Mucosa of rectum (tissue), 2 donors: Measurements from ENCODE around the gene TNC.

Experiments
- H3K27ac ChIP-seq, 2 donors: one replicate each; pipeline ENCODE4 v1.7.0; 2013; ENCODE audit warnings: inconsistent platforms in 2 of 2, low read depth in 2 of 2, low read length in 2 of 2
- H3K27me3 ChIP-seq, 2 donors: one replicate each; pipeline ENCODE4 v1.7.0; 2013; ENCODE audit warnings: low read length in 2 of 2; ENCODE audit not compliant: control insufficient read depth in 2 of 2, insufficient read depth in 2 of 2
- H3K36me3 ChIP-seq, 2 donors: one replicate each; pipeline ENCODE4 v1.7.0; 2013; ENCODE audit warnings: low read length in 2 of 2; ENCODE audit not compliant: control insufficient read depth in 2 of 2, insufficient read depth in 2 of 2
- H3K4me1 ChIP-seq, 2 donors: one replicate each; pipeline ENCODE4 v1.7.0; 2013; ENCODE audit warnings: low read length in 2 of 2, mild to moderate bottlenecking in 1 of 2; ENCODE audit not compliant: control insufficient read depth in 2 of 2, insufficient read depth in 2 of 2
- H3K4me3 ChIP-seq, 2 donors: one replicate each; pipeline ENCODE4 v1.7.0; 2013; ENCODE audit warnings: low read length in 2 of 2
- H3K9ac ChIP-seq, 2 donors: one replicate each; pipeline ENCODE4 v1.7.0; 2013; ENCODE audit warnings: low read length in 2 of 2, low read depth in 1 of 2, mild to moderate bottlenecking in 1 of 2
- H3K9me3 ChIP-seq, 2 donors: one replicate each; pipeline ENCODE4 v1.7.0; 2013; ENCODE audit warnings: low read length in 2 of 2; ENCODE audit not compliant: control insufficient read depth in 2 of 2
- donor health status: healthy.
- donor health status: Normal muscosa, but diverticular disease.

Gene TNC

DNA sequence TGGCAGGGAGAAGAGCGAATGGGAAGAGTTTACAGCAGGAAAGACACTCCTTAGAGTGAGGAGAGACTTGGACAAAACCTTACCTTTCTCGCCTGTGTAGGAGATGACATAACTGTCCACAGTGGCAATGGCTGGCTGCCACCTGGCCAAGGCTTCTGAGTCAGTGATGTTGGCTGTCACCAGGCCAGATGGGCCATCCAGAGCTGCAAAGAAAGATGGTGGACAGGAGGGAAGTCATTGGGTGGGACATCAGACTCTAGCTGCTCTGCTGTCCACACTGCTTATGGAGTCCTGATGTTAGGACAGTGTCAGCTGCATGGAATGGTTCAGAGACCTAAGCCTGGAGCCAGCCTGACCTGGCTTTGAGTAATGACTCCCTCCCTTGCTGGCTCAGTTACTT, 79.8 kb downstream of the TNC start:
- Histone ChIP-seq H3K9me3 (no peaks in the 10 kb centered on the region), H3K27ac (no peak overlapping the region), H3K4me3 (no peak overlapping the region), H3K9ac (no peak overlapping the region), H3K36me3 (no peaks in the 10 kb centered on the region), H3K27me3 (no peaks in the 10 kb centered on the region), H3K4me1 (no peaks in the 10 kb centered on the region)

DNA sequence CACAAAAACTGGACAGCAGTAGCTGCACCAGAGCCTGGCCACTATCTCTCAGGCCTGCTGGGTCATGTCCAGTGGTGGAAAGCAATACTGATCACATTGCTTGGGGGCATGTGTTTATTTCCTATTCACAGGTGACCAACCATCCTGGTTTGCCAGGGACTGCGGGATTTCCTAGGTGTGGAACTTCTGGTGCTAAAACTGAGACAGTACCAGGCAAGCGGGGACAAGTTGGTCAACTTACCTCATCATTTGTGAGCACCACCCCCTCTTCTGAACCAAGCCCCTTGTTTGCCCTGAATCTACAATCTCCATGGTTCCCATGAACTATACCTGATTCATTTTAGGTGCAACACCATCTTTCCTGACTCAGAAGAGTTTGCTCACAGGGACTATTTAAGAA, 81.3 kb downstream of the TNC start:
- no peaks in the 10 kb centered on the region for H3K27me3 ChIP-seq
- H3K9me3 ChIP-seq = no peaks in the 10 kb centered on the region
- H3K9ac ChIP-seq = no peak overlapping the region
- H3K36me3 ChIP-seq = no peaks in the 10 kb centered on the region
- no peak overlapping the region for H3K4me3 ChIP-seq
- no peaks in the 10 kb centered on the region for H3K4me1 ChIP-seq
- peak overlapping the region in 1 of 2 donors; percentile 26 for H3K27ac ChIP-seq

DNA sequence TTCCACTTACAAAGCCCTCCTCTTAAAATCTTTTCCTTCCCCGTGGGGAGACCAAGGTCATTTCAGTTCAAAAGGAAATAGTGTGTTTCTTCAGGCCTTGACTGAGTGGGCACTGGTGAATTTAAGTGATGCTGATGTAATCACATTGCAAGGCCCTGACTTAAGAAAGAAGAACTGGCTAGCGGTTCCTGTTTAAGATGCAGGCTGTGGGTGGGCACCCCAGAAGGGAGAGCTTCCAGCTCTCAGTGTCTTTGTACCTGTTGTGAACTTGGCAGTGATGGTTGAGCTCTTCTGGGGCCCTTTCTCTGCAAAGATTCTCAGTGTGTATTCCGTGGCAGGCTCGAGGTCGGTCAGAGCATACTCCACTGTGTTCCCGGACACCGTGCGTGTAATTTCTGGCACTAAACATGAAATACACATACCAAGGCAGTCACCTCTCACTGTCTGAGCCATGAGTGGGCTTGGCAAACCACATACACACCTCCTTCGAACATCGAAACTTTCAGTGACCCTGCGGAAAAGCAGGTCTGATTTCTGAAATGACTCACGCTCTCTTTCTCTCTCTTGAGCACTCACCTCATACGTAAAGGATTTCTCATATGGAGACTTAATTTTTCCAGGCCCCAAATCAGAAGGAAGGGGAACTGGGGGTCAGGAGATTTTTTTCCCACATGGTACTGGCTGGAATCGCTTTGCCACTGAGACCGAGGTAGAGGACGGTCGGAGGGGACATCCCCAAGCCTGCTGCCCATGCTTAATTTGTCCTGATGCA, 81.9 kb downstream of the TNC start:
- Histone ChIP-seq H3K27me3 (no peaks in the 10 kb centered on the region), H3K27ac (peak overlapping the region; percentile 15 to 26), H3K9ac (no peak overlapping the region), H3K36me3 (no peaks in the 10 kb centered on the region), H3K4me3 (no peak overlapping the region), H3K9me3 (no peaks in the 10 kb centered on the region), H3K4me1 (no peaks in the 10 kb centered on the region)

DNA sequence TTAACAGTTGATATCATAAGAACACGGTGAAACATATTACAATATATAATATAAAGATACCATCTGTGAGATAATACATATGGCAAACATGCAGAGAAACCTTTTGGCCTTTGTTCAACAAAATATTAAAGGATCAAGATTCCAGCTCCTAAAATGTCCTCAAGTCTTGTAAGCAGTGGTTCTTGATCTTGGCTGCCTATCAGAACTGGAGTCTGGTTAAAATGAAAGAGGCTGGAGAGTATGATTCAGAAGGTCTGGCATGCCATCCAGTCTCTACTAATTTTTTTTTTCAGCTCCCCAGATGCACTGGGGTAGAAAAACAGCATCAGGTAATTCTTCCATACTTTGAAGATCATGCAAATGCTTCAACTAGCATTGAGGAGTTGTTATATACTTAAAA, 83.2 kb downstream of the TNC start:
- Histone ChIP-seq H3K27me3 (no peaks in the 10 kb centered on the region), H3K4me1 (no peaks in the 10 kb centered on the region), H3K9me3 (no peaks in the 10 kb centered on the region), H3K27ac (no peak overlapping the region), H3K9ac (no peak overlapping the region), H3K4me3 (no peak overlapping the region), H3K36me3 (no peaks in the 10 kb centered on the region)

DNA sequence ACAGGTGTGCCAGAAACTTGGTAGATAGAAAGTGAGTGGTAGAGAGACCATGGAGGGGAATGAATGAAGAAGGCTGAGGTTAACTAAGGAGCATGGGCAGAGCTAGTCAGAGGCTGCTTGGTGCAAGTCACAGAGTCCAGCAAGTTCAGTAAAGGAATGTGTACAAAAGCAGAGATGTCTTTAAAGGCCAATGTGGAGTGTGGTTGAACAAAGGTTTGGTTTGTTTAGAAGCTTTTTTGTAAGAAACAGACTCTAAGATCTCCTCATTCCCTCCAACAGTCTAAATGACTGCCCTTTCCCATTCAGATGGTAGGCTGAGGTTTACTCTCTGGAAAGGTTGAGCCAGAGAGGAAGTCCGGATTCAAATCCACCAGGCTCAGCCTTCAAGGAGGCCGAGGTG, 84.2 kb downstream of the TNC start:
- no peaks in the 10 kb centered on the region for H3K27me3 ChIP-seq
- H3K9ac ChIP-seq = no peak overlapping the region
- H3K36me3 ChIP-seq = no peaks in the 10 kb centered on the region
- H3K27ac ChIP-seq = no peak overlapping the region
- no peaks in the 10 kb centered on the region for H3K9me3 ChIP-seq
- H3K4me3 ChIP-seq = no peak overlapping the region
- no peaks in the 10 kb centered on the region for H3K4me1 ChIP-seq

DNA sequence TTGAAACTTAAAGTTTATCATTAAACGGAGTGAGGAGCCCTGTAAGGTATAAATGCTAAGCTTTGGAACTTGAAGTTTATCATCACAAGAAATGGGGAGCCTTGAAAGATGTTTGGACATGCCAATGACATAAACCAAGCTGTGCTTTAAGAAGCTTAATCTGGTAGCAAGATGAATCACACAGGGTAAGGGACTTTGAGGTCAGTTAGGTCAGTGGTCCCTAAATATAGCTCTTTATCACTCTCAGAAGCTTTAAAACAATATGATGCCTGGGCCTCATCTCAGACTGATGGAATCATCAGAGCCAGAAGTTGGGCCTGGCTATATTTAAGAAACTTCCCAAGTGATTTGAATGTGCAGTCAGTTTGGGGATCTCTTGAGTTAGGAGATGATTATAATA, 85.7 kb downstream of the TNC start:
- Histone ChIP-seq H3K4me3 (no peak overlapping the region), H3K4me1 (no peaks in the 10 kb centered on the region), H3K36me3 (no peaks in the 10 kb centered on the region), H3K27ac (no peak overlapping the region), H3K27me3 (no peaks in the 10 kb centered on the region), H3K9ac (no peak overlapping the region), H3K9me3 (no peaks in the 10 kb centered on the region)

- Histone ChIP-seq H3K27ac (no peak overlapping the region), H3K9ac (no peak overlapping the region), H3K4me3 (no peak overlapping the region), H3K36me3 (no peaks in the 10 kb centered on the region), H3K4me1 (no peaks in the 10 kb centered on the region), H3K9me3 (no peaks in the 10 kb centered on the region), H3K27me3 (no peaks in the 10 kb centered on the region)
Observed at GRCh38 chr9:115030006-115030405, 88.0 kb downstream of the TNC start.

- Histone ChIP-seq H3K4me1 (no peaks in the 10 kb centered on the region), H3K9me3 (no peaks in the 10 kb centered on the region), H3K27me3 (no peaks in the 10 kb centered on the region), H3K9ac (no peak overlapping the region), H3K27ac (no peak overlapping the region), H3K36me3 (no peaks in the 10 kb centered on the region), H3K4me3 (no peak overlapping the region)
Observed at GRCh38 chr9:115025721-115026120, 92.2 kb downstream of the TNC start.

DNA sequence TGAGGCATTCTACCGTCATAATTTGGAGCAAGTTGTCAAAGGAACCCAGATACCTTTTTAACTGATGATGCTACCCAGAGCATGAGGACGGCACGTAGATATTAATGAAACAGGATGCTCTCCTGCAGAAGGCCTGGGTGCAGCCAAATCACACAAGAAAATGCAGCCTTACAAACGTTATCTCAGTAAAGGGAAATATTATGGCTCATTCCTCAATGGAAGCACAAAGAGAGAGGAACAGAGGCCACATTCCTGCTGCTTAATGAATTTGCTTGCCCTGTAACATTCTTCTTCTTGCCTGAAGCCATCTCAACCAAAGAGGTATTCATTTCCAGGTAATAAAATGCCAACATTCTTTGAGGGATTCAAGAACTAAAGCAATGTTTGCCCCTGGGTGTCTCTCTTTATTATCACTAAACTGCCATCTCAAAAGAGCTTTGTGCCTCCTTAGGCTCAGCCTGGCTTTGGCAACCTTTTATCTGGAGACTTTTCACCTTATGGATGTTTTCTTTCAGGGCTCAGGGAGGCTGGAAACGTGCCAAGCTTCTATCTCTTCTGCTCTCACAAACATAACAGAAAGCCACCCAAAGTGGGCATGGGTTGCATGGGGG, 92.9 kb downstream of the TNC start:
- Histone ChIP-seq H3K36me3 (no peaks in the 10 kb centered on the region), H3K4me1 (no peaks in the 10 kb centered on the region), H3K27ac (no peak overlapping the region)

DNA sequence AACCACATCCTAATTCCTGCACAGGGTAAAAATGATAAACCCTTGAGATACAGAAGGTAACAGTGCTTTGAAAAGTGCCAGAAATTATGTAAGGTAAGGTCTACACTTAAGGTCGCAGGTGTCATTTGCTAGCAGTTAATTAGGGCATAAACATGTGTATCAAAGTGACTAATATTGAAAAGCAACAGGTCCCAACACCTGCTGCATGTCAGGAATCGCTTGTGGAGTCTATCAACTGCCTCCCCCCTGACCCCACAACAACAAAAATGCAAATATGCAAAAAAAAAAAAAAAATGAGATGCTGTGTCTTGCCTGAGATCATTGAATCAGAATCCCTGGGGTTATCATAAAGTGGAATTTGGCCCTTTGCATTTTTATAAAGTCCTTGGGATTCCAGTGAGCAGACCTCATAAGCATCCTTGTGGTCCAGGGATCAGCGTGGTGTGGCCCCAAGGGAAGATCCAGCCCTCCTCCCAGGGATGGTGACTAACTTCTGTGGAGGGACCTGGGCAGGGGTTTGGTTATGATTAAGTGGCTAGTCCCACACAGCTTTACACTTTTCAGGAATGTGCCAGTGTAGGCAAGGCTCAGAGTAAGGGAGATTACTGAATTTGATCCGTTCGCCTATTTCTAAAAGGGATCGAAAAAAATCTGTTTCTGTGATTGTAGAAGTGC, 95.1 kb downstream of the TNC start:
- Histone ChIP-seq H3K27ac (no peak overlapping the region), H3K4me3 (no peak overlapping the region), H3K9ac (no peak overlapping the region), H3K4me1 (no peaks in the 10 kb centered on the region), H3K27me3 (no peaks in the 10 kb centered on the region), H3K9me3 (no peaks in the 10 kb centered on the region), H3K36me3 (no peaks in the 10 kb centered on the region)

More for the DNA sequence above, 92.9 kb downstream of the TNC start:
- H3K27me3 ChIP-seq = no peaks in the 10 kb centered on the region
- H3K9me3 ChIP-seq = no peaks in the 10 kb centered on the region
- H3K4me3 ChIP-seq = no peak overlapping the region
- no peak overlapping the region for H3K9ac ChIP-seq
